ENCODE data around the gene NAALADL1.

DNA sequence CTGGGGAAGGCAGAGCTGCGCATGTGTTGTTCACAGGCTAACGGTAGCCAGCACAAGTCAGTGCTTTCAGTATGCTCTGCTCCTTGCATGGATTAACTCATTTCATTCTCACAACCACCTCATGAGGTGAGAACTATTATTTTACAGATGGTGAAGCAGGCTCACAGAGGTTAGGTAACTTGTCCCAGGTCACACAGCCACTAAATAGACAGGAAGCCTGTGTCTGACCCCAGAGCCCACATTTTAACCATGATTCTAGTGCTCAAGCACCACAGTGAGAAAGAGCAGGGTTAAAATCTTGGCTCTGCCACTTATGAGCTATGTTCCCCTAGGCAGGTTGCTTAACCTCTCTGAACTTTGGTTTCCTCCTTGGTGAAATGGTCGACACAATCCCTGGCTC, 37.4 kb downstream of the NAALADL1 start:
- TF ChIP-seq POLR2AphosphoS5 (IDR thresholded peaks at IDR 0.05; ENCODE audit: borderline replicate concordance, low read depth, low read length) = no peak
- no peak for TF ChIP-seq EZH2 (IDR thresholded peaks at IDR 0.05)
- TF ChIP-seq FOXP2 (optimal IDR thresholded peaks at IDR 0.05; ENCODE audit: control extremely low read depth, extremely low read length, insufficient read depth) = no peak
